HG03139 (cell line): ENCODE results near the gene BCR.
"Not testable (repeated sequence)": the region's sequence is repeated elsewhere in the genome, so short reads cannot be mapped to it uniquely, and the experiment has no call there.

Experiments used
- ATAC-seq: cut with Tn5 transposase; IDR thresholded peaks from one replicate; pipeline ENCODE4 v1.9.1; 2021; ENCODE audit not compliant: unreplicated experiment

The BCR gene

DNA sequence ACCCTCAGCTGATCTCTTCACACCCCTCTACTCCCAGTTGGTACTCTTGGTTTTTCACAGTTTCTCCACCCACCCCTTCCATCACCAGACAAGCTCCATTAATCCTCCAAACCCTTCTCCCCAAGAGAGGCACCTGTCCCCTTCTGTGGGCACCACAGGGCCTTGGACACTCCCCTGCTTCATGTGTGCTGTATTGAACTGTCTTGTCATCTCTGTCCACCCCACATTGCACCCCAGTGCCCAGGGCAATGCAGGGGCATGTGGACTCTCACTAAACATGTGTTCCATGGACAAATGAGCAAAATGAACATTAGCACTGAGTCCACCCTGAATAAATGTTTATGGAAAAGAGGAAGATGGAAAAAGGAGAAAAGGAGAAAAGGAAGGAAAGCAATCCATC, 181.4 kb downstream of the BCR start:
- no peak for ATAC-seq

GRCh38 chr22:23363683-23364082, 183.4 kb downstream of the BCR start:
- no peak for ATAC-seq

DNA sequence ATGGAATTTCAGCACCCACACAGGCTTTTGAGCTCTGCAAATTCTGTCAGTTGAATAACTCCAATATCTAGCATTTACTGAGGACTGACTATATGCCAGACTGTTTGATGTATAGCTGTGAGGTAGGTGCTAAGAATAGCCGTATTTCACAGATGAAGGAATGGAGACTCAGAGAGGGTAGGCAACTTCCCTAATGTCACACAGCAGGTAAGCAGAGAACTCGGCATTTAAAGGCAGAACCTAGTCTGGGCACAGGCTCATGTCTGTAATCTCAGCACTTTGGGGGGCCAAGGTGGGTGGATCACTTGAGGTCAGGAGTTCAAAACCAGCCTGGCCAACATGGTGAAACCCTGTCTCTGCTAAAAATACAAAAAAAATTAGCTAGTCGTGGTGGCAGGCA, 184.1 kb downstream of the BCR start:
- no peak for ATAC-seq

GRCh38 chr22:23365524-23365923, 185.2 kb downstream of the BCR start:
- no peak for ATAC-seq

- ATAC-seq, result no peak
Measured at GRCh38 chr22:23365961-23366360, 185.7 kb downstream of the BCR start.

DNA sequence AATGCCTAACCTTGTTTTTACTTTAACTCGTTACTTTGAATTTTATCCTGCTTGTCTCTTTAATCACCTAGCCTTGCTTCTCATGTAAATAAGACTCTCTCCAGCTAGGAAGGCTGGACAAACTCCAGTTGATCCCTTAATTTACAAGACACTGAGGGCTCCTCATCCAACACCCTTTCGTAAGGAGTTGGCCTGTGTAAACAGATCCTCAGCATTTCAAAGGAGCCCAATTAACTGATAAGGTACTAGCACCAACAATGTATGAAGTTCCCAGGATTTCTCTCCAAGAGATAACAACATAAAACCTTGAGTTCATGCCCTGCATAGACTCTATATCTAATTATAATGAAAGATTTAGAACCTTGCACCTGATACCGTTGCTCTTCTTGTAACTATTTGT, 186.9 kb downstream of the BCR start:
- not testable (repeated sequence) for ATAC-seq
